ENCODE data around the gene WDR64.

WDR64 gene

DNA sequence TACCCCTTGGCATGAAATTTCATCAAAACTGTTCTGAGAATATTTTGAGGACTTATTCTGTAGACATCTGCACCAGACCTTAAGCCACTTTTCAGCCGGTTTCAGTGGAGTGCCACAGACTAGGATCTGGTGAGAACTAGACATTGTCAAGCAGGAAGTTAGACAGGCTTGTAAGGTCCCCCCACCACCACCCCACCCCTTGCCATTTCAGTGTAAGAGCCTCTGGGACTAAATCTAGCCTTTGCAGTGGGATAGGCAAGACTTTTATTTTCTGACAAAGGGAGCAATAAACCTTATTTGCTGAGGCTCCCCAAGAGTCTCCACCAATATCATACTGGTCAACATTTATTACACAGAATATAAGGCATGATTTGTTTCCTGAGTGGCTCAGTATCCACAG, 118.0 kb downstream of the WDR64 start:
- TF ChIP-seq ISL1 (CRISPR knock-in tag; IDR thresholded peaks at IDR 0.05), result no peak
- ATAC-seq, result no peak

DNA sequence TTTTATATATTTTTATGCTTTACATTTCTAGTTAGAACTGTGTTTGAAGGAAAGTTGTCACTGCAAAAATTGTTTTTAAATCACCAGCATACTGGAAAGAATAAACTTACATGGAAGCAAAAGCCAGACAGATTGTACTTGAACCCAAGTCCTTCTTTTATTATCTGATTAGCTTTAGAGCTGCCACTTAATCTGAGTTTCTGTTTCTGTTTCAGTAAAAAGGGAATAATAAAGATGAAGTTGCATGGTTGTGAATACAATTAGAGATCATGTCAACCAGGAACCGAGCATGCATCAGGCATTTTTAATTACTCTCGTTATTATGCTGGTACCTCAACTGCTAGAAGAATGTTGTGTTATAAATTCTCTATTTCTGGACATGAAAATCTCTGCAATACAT, 119.0 kb downstream of the WDR64 start:
- TF ChIP-seq, protein P1, sequence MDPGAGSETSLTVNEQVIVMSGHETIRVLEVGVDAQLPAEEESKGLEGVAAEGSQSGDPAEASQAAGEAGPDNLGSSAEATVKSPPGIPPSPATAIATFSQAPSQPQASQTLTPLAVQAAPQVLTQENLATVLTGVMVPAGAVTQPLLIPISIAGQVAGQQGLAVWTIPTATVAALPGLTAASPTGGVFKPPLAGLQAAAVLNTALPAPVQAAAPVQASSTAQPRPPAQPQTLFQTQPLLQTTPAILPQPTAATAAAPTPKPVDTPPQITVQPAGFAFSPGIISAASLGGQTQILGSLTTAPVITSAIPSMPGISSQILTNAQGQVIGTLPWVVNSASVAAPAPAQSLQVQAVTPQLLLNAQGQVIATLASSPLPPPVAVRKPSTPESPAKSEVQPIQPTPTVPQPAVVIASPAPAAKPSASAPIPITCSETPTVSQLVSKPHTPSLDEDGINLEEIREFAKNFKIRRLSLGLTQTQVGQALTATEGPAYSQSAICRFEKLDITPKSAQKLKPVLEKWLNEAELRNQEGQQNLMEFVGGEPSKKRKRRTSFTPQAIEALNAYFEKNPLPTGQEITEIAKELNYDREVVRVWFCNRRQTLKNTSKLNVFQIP (CRISPR knock-in tag; IDR thresholded peaks at IDR 0.05; ENCODE audit: borderline replicate concordance, low read depth), result no peak
- TF ChIP-seq OSR1 (CRISPR knock-in tag; IDR thresholded peaks at IDR 0.05) (no peak), ZNF70 (CRISPR knock-in tag; IDR thresholded peaks at IDR 0.05) (no peak), TCF4 (CRISPR knock-in tag; IDR thresholded peaks at IDR 0.05; ENCODE audit: borderline replicate concordance) (no peak), ARNTL (CRISPR knock-in tag; IDR thresholded peaks at IDR 0.05; ENCODE audit: borderline replicate concordance, low read depth) (no peak), BACH2 (CRISPR knock-in tag; IDR thresholded peaks at IDR 0.05; ENCODE audit: borderline replicate concordance) (no peak), ESRRG (CRISPR knock-in tag; IDR thresholded peaks at IDR 0.05) (no peak), ZFP30 (CRISPR knock-in tag; IDR thresholded peaks at IDR 0.05) (no peak), GLIS3 (CRISPR knock-in tag; IDR thresholded peaks at IDR 0.05) (no peak), CSDC2 (CRISPR knock-in tag; IDR thresholded peaks at IDR 0.05) (no peak), ZNF565 (CRISPR knock-in tag; conservative IDR thresholded peaks at IDR 0.05; ENCODE audit: low read depth) (no peak), PPARA (CRISPR knock-in tag; IDR thresholded peaks at IDR 0.05; ENCODE audit: borderline replicate concordance) (no peak)
- ATAC-seq, result no peak

DNA sequence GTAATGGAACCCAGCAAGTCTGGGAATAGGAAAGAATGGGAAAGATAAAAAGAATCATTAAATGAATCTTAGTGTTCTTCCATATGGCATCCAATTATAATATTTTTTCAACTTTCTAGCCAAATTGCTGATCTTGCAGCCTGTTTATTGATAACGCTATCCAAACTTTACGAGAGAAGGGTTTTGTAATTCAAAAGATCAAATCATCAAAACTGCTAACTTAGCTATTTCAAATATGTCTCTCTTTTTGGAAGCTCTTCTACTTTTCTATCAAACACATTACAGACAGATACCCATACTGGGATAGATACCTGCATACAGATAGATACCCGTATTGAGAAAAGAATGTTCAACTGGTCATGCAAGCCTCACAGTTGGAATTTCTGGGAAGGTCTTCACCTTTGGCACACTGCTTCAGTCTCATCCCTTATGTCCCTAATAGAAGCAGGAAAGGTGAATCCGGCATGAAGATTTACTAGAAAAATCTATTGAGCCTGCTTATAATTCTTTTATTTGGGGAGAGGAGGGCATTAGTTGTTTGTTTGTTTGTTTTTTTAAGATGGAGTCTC, 120.9 kb downstream of the WDR64 start:
- TF ChIP-seq ZFP3 (CRISPR knock-in tag; IDR thresholded peaks at IDR 0.05) (no peak), TCF4 (CRISPR knock-in tag; IDR thresholded peaks at IDR 0.05; ENCODE audit: borderline replicate concordance) (no peak), TOX (CRISPR knock-in tag; IDR thresholded peaks at IDR 0.05; ENCODE audit: borderline replicate concordance) (no peak), SNAI2 (CRISPR knock-in tag; IDR thresholded peaks at IDR 0.05) (no peak), ZNF565 (CRISPR knock-in tag; conservative IDR thresholded peaks at IDR 0.05; ENCODE audit: low read depth) (no peak), ZC3H10 (CRISPR knock-in tag; IDR thresholded peaks at IDR 0.05) (no peak), RARB (CRISPR knock-in tag; IDR thresholded peaks at IDR 0.05) (no peak), ISL1 (CRISPR knock-in tag; IDR thresholded peaks at IDR 0.05) (no peak), CSDC2 (CRISPR knock-in tag; IDR thresholded peaks at IDR 0.05) (no peak), ESRRG (CRISPR knock-in tag; IDR thresholded peaks at IDR 0.05) (no peak), PPARA (CRISPR knock-in tag; IDR thresholded peaks at IDR 0.05; ENCODE audit: borderline replicate concordance) (no peak), ZFP30 (CRISPR knock-in tag; IDR thresholded peaks at IDR 0.05) (no peak), OSR1 (CRISPR knock-in tag; IDR thresholded peaks at IDR 0.05) (no peak), ZNF8 (CRISPR knock-in tag; IDR thresholded peaks at IDR 0.05) (no peak), BACH2 (CRISPR knock-in tag; IDR thresholded peaks at IDR 0.05; ENCODE audit: borderline replicate concordance) (no peak)
- TF ChIP-seq, protein P2, sequence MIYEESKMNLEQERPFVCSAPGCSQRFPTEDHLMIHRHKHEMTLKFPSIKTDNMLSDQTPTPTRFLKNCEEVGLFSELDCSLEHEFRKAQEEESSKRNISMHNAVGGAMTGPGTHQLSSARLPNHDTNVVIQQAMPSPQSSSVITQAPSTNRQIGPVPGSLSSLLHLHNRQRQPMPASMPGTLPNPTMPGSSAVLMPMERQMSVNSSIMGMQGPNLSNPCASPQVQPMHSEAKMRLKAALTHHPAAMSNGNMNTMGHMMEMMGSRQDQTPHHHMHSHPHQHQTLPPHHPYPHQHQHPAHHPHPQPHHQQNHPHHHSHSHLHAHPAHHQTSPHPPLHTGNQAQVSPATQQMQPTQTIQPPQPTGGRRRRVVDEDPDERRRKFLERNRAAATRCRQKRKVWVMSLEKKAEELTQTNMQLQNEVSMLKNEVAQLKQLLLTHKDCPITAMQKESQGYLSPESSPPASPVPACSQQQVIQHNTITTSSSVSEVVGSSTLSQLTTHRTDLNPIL (CRISPR knock-in tag; IDR thresholded peaks at IDR 0.05; ENCODE audit: low read depth), result no peak
- TF ChIP-seq, protein P1 (CRISPR knock-in tag; IDR thresholded peaks at IDR 0.05; ENCODE audit: borderline replicate concordance, low read depth), result no peak
- TF ChIP-seq, protein P3, sequence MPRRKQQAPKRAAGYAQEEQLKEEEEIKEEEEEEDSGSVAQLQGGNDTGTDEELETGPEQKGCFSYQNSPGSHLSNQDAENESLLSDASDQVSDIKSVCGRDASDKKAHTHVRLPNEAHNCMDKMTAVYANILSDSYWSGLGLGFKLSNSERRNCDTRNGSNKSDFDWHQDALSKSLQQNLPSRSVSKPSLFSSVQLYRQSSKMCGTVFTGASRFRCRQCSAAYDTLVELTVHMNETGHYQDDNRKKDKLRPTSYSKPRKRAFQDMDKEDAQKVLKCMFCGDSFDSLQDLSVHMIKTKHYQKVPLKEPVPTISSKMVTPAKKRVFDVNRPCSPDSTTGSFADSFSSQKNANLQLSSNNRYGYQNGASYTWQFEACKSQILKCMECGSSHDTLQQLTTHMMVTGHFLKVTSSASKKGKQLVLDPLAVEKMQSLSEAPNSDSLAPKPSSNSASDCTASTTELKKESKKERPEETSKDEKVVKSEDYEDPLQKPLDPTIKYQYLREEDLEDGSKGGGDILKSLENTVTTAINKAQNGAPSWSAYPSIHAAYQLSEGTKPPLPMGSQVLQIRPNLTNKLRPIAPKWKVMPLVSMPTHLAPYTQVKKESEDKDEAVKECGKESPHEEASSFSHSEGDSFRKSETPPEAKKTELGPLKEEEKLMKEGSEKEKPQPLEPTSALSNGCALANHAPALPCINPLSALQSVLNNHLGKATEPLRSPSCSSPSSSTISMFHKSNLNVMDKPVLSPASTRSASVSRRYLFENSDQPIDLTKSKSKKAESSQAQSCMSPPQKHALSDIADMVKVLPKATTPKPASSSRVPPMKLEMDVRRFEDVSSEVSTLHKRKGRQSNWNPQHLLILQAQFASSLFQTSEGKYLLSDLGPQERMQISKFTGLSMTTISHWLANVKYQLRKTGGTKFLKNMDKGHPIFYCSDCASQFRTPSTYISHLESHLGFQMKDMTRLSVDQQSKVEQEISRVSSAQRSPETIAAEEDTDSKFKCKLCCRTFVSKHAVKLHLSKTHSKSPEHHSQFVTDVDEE (CRISPR knock-in tag; IDR thresholded peaks at IDR 0.05), result no peak
- TF ChIP-seq, protein P4, sequence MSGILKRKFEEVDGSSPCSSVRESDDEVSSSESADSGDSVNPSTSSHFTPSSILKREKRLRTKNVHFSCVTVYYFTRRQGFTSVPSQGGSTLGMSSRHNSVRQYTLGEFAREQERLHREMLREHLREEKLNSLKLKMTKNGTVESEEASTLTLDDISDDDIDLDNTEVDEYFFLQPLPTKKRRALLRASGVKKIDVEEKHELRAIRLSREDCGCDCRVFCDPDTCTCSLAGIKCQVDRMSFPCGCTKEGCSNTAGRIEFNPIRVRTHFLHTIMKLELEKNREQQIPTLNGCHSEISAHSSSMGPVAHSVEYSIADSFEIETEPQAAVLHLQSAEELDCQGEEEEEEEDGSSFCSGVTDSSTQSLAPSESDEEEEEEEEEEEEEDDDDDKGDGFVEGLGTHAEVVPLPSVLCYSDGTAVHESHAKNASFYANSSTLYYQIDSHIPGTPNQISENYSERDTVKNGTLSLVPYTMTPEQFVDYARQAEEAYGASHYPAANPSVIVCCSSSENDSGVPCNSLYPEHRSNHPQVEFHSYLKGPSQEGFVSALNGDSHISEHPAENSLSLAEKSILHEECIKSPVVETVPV (CRISPR knock-in tag; IDR thresholded peaks at IDR 0.05), result no peak
- no peak for ATAC-seq
